Astrocyte of the spinal cord (primary cell): ENCODE results near the gene ELAVL1.

Source experiments
- DNase-seq: peaks from one replicate; pipeline ENCODE4 v3.0.0; 2011; ENCODE audit warnings: low read depth, low spot score
- H3K4me3 ChIP-seq: 2 replicates; pipeline ENCODE4 v1.5.1; 2011; ENCODE audit warnings: low read depth, mild to moderate bottlenecking, low read length, moderate library complexity
- CTCF ChIP-seq: IDR thresholded peaks from 2 replicates; pipeline ENCODE4 v1.5.1; 2012; ENCODE audit warnings: low read depth, mild to moderate bottlenecking, low read length, inconsistent platforms
- in situ Hi-C: cut with HindIII; loops from 2 replicates; pipeline ENCODE4 v1.10.0; 2017; ENCODE audit warnings: low sequenced_read_pairs

The ELAVL1 gene

GRCh38 chr19:7994114-7994513, 11.3 kb downstream of the ELAVL1 start:
- DNase-seq, result no peak
- peak; percentile 3 for TF ChIP-seq CTCF
- H3K4me3 ChIP-seq, result no peak overlapping the region
- in situ Hi-C loops, result no loop called here

- DNase-seq, result no peak
- H3K4me3 ChIP-seq, result no peak overlapping the region
- no peak for TF ChIP-seq CTCF
- in situ Hi-C loops, result no loop called here
Observed at GRCh38 chr19:7993560-7993959, 11.9 kb downstream of the ELAVL1 start.

- H3K4me3 ChIP-seq, result no peak overlapping the region
- no peak for DNase-seq
- in situ Hi-C loops, result no loop called here
- TF ChIP-seq CTCF, result no peak
Observed at GRCh38 chr19:7992575-7992974, 12.9 kb downstream of the ELAVL1 start.

GRCh38 chr19:7989071-7989575, 16.3 kb downstream of the ELAVL1 start:
- no peak for DNase-seq
- H3K4me3 ChIP-seq, result no peak overlapping the region
- in situ Hi-C loops, result no loop called here

GRCh38 chr19:7988307-7988706, 17.1 kb downstream of the ELAVL1 start:
- no peak for DNase-seq
- in situ Hi-C loops, result no loop called here
- no peak overlapping the region for H3K4me3 ChIP-seq
- TF ChIP-seq CTCF, result no peak

More at GRCh38 chr19:7989071-7989575, 16.3 kb downstream of the ELAVL1 start:
- no peak for TF ChIP-seq CTCF

GRCh38 chr19:7987114-7987768, 18.2 kb downstream of the ELAVL1 start:
- no peak for DNase-seq
- H3K4me3 ChIP-seq, result no peak overlapping the region
- no peak for TF ChIP-seq CTCF
- in situ Hi-C loops, result no loop called here
